Muscle of leg (tissue), 11 donors: Measurements from ENCODE around the gene ABCA4. TPM values are rescaled to one million over a fixed set of nuclear protein-coding genes. Genes with fewer than 3 reads are reported as not detected.
"Not testable (repeated sequence)": the region's sequence is repeated elsewhere in the genome, so short reads cannot be mapped to it uniquely, and the experiment has no call there.

Experiments
- DNase-seq: peaks from one replicate; pipeline ENCODE4 v3.0.0; 2013
- H3K27ac ChIP-seq: one replicate; pipeline ENCODE4 v1.5.1; 2013; ENCODE audit warnings: mild to moderate bottlenecking, low read length, control low read depth
- H3K27me3 ChIP-seq: one replicate; pipeline ENCODE4 v1.6.1; 2013; ENCODE audit warnings: low read length; ENCODE audit not compliant: control insufficient read depth, insufficient read depth
- H3K36me3 ChIP-seq: one replicate; pipeline ENCODE4 v1.6.1; 2013; ENCODE audit warnings: low read length; ENCODE audit not compliant: control insufficient read depth, insufficient read depth
- H3K4me1 ChIP-seq: one replicate; pipeline ENCODE4 v1.6.1; 2013; ENCODE audit warnings: low read length; ENCODE audit not compliant: control insufficient read depth, insufficient read depth
- H3K4me3 ChIP-seq: one replicate; pipeline ENCODE4 v1.5.1; 2013; ENCODE audit warnings: low read length, control low read depth
- H3K9me3 ChIP-seq: replicated peaks from 2 replicates; pipeline ENCODE4 v1.6.1; 2013; ENCODE audit warnings: low read depth, low read length; ENCODE audit not compliant: control insufficient read depth
- WGBS: methylation state at CpG from one replicate; pipeline ENCODE4 v1.1.5; 2013; ENCODE audit warnings: missing lambda C conversion rate; ENCODE audit not compliant: insufficient coverage; 5-methylcytosine and 5-hydroxymethylcytosine counted together
- polyA plus RNA-seq, 8 donors: library from polyadenylated mRNA; unstranded; fragments of 120-200 nt; gene quantifications; one replicate each; pipeline versions ENCODE4 v1.2.1 to v1.2.3, GENCODE V29; 2013; ENCODE audit warnings: inconsistent platforms in 1 of 8, low replicate concordance in 1 of 8; ENCODE audit not compliant: insufficient read length in 8 of 8, insufficient read depth in 1 of 8
- total RNA-seq: library from RNA; stranded (reverse); fragments of 120-200 nt; gene quantifications from one replicate; pipeline ENCODE4 v1.2.4, GENCODE V29; 2013

ABCA4 gene
- total and polyA plus RNA-seq, 9 donors, result 0.19 to 1.1 (median 0.49) TPM

DNA sequence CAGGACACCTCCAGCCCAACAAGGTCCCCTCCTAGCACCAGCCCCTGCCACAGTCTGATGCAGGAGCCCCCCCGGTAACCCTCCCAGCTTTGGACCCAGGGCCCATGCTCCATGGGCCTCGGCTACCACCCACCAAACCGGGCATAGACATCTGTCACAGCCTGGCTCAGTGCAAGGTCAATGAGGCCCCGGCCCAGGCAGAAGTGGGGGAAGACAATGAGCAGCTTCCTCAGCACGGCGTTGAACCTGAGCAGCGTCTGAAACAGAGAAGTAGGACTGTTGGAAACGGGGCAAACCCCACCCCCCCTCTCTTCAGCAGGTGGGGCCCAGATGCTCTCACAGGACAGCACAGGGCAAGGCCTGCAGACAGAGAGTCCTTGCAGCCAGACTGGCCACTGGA lies 109.8 kb downstream of the ABCA4 start:
- 92% methylated on average over 2 of the region's 8 CpGs for WGBS
- Histone ChIP-seq H3K27ac (no peak overlapping the region), H3K4me3 (no peak overlapping the region), H3K27me3 (no peaks in the 10 kb centered on the region), H3K4me1 (peaks cover 25% of the 10 kb centered on the region), H3K36me3 (no peaks in the 10 kb centered on the region), H3K9me3 (no peaks in the 10 kb centered on the region)
- no peak for DNase-seq

GRCh38 chr1:94009304-94009703 lies 111.6 kb downstream of the ABCA4 start:
- H3K9me3 ChIP-seq, result no peaks in the 10 kb centered on the region
- H3K4me1 ChIP-seq, result peaks cover 25% of the 10 kb centered on the region
- no peak overlapping the region for H3K4me3 ChIP-seq
- H3K36me3 ChIP-seq, result no peaks in the 10 kb centered on the region
- no peaks in the 10 kb centered on the region for H3K27me3 ChIP-seq
- 74% methylated on average over 3 of the region's 3 CpGs for WGBS
- H3K27ac ChIP-seq, result no peak overlapping the region
- no peak for DNase-seq

DNA sequence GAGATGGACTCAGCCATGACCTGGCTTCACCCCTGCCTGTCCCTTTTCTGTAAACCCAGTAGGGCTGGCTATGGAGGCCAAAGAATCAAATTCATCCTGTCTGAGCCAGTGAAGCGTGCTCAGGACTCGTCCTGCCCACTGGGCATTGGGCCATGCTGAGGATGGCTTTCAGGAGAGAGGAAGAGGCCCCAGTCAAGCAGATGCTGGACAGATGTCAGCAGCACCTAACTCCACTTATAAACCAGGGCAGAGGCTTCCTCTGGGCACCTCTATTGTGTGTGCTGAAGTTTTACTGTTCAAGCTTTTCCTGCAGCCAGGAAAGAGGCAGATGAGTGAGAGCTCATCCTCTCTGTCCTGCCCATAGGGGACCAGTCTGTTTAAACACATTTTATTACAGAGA lies 114.3 kb downstream of the ABCA4 start:
- H3K27me3 ChIP-seq, result no peaks in the 10 kb centered on the region
- no peaks in the 10 kb centered on the region for H3K36me3 ChIP-seq
- no peak overlapping the region for H3K27ac ChIP-seq
- no peak for DNase-seq
- WGBS, result no CpG with 5 or more reads among the region's 2 CpGs
- no peaks in the 10 kb centered on the region for H3K9me3 ChIP-seq
- no peak overlapping the region for H3K4me3 ChIP-seq
- peaks cover 4% of the 10 kb centered on the region for H3K4me1 ChIP-seq

GRCh38 chr1:94004924-94005323 lies 116.0 kb downstream of the ABCA4 start:
- H3K36me3 ChIP-seq, result no peaks in the 10 kb centered on the region
- H3K27ac ChIP-seq, result no peak overlapping the region
- WGBS, result no CpG with 5 or more reads among the region's 2 CpGs
- H3K4me3 ChIP-seq, result no peak overlapping the region
- H3K4me1 ChIP-seq, result no peaks in the 10 kb centered on the region
- no peaks in the 10 kb centered on the region for H3K9me3 ChIP-seq
- no peak for DNase-seq
- H3K27me3 ChIP-seq, result no peaks in the 10 kb centered on the region

- no peaks in the 10 kb centered on the region for H3K4me1 ChIP-seq
- no peak for DNase-seq
- WGBS, result 82% methylated on average over 14 of the region's 14 CpGs
- H3K9me3 ChIP-seq, result no peaks in the 10 kb centered on the region
- H3K4me3 ChIP-seq, result no peak overlapping the region
- no peaks in the 10 kb centered on the region for H3K27me3 ChIP-seq
- no peak overlapping the region for H3K27ac ChIP-seq
- no peaks in the 10 kb centered on the region for H3K36me3 ChIP-seq
Measured at GRCh38 chr1:94002046-94002787, 118.7 kb downstream of the ABCA4 start.

- WGBS, result 83% methylated on average over 20 of the region's 20 CpGs
- Histone ChIP-seq H3K27ac (no peak overlapping the region), H3K36me3 (no peaks in the 10 kb centered on the region), H3K4me1 (no peaks in the 10 kb centered on the region), H3K9me3 (no peaks in the 10 kb centered on the region), H3K4me3 (no peak overlapping the region), H3K27me3 (no peaks in the 10 kb centered on the region)
- DNase-seq, result no peak
Measured at GRCh38 chr1:94001397-94002045, 119.4 kb downstream of the ABCA4 start.

GRCh38 chr1:94000510-94001282 lies 120.3 kb downstream of the ABCA4 start:
- H3K27ac ChIP-seq, result no peak overlapping the region
- H3K36me3 ChIP-seq, result no peaks in the 10 kb centered on the region
- no peaks in the 10 kb centered on the region for H3K27me3 ChIP-seq
- H3K9me3 ChIP-seq, result no peaks in the 10 kb centered on the region
- WGBS, result 93% methylated on average over 6 of the region's 12 CpGs
- H3K4me1 ChIP-seq, result no peaks in the 10 kb centered on the region
- DNase-seq, result no peak
- no peak overlapping the region for H3K4me3 ChIP-seq

DNA sequence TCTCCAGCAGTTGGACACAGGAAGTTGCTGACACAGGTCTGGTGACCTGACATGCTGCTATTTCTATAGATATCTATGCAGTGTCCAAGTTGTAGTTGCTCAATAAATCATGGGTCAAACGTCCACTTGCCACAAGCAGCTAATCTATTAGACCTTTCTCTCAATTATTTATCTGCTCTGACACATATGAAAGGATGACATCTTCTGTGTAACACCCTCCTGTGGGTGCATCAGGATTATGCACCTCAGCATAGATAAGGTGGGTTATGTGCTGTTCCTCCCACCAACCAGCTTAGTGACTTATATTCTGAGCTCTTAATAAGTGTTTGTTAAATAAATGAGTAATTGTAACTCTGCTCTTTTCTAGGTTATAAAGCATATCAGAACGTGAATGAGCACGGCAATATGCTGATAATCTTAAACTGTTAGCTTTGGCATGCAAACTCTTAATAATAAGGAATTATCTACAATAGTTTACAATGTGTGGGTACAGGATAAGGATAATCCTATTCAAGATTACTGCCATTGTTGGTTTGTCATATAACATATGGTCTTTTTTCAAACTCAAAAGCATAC lies 121.0 kb downstream of the ABCA4 start:
- WGBS, result no CpG with 5 or more reads among the region's 3 CpGs
- no peaks in the 10 kb centered on the region for H3K36me3 ChIP-seq
- no peak overlapping the region for H3K27ac ChIP-seq
- no peaks in the 10 kb centered on the region for H3K4me1 ChIP-seq
- no peaks in the 10 kb centered on the region for H3K27me3 ChIP-seq
- no peaks in the 10 kb centered on the region for H3K9me3 ChIP-seq
- no peak overlapping the region for H3K4me3 ChIP-seq
- no peak for DNase-seq

- WGBS, result no CpG with 5 or more reads among the region's 4 CpGs
- H3K4me3 ChIP-seq, H3K27ac ChIP-seq, H3K9me3 ChIP-seq, H3K27me3 ChIP-seq, H3K36me3 ChIP-seq, DNase-seq, H3K4me1 ChIP-seq: not testable (repeated sequence)
Measured at GRCh38 chr1:93998532-93998931, 122.4 kb downstream of the ABCA4 start.

GRCh38 chr1:93997756-93998155 lies 123.2 kb downstream of the ABCA4 start:
- Histone ChIP-seq H3K36me3 (no peaks in the 10 kb centered on the region), H3K27ac (no peak overlapping the region), H3K4me1 (no peaks in the 10 kb centered on the region), H3K9me3 (no peaks in the 10 kb centered on the region), H3K27me3 (no peaks in the 10 kb centered on the region), H3K4me3 (no peak overlapping the region)
- no peak for DNase-seq
- 56% methylated on average over 4 of the region's 7 CpGs for WGBS
